ENCODE data around the gene SMURF1.

The SMURF1 gene

DNA sequence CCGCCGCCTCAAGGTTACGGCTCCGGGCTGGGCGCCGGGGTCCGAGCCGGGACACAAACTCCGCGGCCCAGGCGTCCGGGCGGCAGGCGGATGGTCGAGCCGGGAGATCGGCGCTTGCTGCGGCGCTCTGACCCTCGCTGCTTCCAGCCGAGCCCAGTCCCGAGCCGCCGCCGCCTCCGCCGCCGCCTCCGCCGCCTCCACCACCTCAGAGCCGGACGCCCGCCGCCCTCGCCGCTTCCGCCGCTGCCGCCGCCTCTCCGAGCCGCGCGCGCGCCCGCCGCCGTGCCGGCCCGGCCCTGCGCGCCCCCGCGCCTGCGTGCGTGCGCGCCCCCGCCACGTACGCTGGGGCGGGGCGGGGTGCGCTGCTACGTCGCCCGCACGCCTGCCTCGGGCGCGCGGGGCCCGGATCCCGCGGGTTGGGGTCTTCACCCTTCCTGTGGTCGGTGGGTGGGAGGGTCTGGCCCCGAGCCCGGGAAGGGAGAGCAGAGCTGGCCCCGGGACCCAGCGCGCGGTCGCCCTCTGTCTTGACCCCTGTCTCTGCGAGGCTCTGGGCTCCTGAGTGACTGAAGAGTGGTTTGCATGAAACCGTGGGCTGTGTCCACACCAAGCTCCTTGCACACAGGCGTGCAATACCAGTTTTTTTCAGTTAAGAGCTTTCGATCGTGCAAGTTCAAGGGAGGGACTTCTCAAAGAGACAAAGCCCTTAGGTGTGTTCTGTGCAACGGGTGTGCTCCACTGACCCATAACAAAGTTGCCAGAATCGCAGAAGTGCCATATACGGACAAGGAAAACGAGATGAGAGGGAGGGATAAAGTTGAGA, at the start of gene SMURF1:
TSS of gene SMURF1 (minus strand) at position 256 of the 820 bp plus-strand sequence. CDS start 328 bp downstream, outside the sequence.
- DNase-seq (ENCODE audit: low read depth), result peak; percentile 74

DNA sequence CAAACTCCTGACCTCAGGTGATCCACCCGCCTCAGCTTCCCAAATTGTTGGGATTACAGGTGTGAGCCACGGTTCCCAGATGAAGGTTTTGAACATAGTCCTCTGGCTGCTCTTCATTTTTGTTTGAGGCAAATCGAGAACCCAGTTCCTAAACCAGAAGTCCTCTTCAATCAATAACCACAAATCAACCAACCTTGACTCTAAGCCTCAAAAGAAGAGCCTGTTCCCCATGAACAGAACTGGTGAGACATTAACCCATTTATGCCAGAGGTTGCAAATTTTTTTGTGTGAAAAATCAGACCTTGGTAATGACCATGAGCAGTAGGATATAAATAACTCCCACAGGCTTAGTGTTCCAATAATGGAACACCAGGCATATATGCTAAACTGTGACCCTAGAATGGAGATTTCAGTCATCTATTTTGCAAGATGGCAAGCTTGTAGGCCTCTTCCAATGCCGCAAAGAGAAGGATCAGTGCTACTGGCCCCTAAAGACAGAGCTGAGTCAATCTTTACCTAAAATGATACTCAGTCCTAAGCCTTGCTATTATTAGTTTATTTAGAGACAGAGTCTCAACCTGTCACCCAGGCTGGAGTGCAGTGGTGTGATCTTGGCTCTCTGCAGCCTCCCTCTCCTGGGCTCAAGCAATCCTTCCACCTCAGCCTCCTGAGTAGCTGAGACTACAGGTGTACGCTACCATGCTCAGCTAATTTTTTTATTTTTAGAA, 48.1 kb upstream of the SMURF1 start:
- no peak for DNase-seq (ENCODE audit: low read depth)
- no peak overlapping the region for H3K4me3 ChIP-seq (ENCODE audit: low read length)
- TF ChIP-seq, protein P1, sequence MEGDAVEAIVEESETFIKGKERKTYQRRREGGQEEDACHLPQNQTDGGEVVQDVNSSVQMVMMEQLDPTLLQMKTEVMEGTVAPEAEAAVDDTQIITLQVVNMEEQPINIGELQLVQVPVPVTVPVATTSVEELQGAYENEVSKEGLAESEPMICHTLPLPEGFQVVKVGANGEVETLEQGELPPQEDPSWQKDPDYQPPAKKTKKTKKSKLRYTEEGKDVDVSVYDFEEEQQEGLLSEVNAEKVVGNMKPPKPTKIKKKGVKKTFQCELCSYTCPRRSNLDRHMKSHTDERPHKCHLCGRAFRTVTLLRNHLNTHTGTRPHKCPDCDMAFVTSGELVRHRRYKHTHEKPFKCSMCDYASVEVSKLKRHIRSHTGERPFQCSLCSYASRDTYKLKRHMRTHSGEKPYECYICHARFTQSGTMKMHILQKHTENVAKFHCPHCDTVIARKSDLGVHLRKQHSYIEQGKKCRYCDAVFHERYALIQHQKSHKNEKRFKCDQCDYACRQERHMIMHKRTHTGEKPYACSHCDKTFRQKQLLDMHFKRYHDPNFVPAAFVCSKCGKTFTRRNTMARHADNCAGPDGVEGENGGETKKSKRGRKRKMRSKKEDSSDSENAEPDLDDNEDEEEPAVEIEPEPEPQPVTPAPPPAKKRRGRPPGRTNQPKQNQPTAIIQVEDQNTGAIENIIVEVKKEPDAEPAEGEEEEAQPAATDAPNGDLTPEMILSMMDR (IDR thresholded peaks at IDR 0.05; ENCODE audit: insufficient read depth, low read depth, low read length, missing control alignments), result no peak

More for the DNA sequence above, at the start of gene SMURF1:
- TF ChIP-seq, protein P1 (IDR thresholded peaks at IDR 0.05; ENCODE audit: insufficient read depth, low read depth, low read length, missing control alignments), result no peak
- H3K4me3 ChIP-seq (ENCODE audit: low read length), result peak within 1 kb of the TSS; percentile 70

DNA sequence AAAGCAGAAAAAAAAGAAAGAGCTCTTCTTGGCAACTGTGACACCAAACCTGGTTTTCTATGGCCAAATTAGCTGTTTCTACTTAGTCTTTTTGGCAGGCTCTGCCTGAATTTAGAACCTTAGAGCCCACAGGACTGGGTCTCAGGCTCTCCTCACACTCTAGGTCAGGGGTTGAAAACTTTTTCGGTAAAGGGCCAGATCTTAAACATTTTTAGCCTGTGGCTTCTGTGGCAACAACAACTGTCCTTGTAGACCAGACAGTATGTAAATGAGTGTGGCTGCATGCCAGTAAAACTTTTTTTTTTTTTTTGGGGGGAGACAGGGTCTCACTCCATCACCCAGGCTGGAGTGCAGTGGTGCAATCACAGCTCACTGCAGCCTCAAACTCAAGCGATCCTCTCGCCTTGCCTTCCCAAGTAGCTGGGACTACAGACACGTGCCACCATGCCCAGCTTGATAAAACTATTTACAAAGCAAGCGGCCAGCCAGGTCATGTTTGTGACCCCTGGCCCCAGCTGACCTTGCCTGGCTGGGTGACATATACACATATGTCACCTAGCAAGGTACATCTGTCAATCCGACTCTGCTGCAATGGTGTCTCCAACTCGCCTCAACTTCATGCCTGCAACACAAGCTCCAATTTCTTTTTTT, 46.6 kb upstream of the SMURF1 start:
- H3K4me3 ChIP-seq (ENCODE audit: low read length), result no peak overlapping the region
- TF ChIP-seq, protein P1 (IDR thresholded peaks at IDR 0.05; ENCODE audit: insufficient read depth, low read depth, low read length, missing control alignments), result no peak
- DNase-seq (ENCODE audit: low read depth), result no peak

DNA sequence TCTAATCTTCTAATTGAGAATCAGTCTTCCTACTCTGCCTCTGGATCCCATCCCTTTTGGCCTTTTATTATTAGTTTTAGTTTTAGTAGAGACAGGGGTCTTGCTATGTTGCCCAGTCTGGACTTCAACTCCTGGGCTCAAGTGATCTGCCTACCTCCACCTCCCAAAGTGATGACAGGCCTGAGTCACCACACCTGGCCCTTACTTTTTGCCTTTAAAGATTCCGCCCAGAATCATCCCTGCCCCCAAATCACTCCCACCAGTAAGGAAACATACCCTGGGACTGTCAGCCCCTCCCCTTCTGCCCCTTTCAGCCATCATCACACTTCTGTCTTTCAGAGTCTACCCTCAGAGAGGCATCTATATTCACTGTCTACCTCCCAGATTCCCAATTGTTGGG, 45.3 kb upstream of the SMURF1 start:
- TF ChIP-seq, protein P1 (IDR thresholded peaks at IDR 0.05; ENCODE audit: insufficient read depth, low read depth, low read length, missing control alignments), result no peak
- no peak overlapping the region for H3K4me3 ChIP-seq (ENCODE audit: low read length)
- DNase-seq (ENCODE audit: low read depth), result no peak

DNA sequence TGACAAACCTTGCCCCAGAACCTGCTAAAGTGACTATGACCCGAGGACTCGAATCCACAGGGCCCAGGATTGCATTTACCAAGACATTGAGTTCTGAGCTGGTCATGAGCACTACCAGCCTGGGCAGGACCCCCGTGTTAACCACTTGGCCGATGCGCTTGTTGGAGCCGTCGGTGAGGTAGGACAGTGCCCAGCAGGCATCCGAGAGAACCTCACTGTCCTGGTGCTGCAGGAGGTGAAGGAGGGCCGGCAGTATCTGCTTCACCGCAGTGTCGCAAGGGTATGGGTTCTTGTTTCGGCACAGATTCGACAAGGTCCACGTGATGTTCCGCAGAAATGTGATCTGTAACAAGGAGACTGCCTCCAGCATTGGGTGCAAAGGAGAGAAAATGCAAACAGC, 44.3 kb upstream of the SMURF1 start:
- no peak overlapping the region for H3K4me3 ChIP-seq (ENCODE audit: low read length)
- no peak for DNase-seq (ENCODE audit: low read depth)
- TF ChIP-seq, protein P1 (IDR thresholded peaks at IDR 0.05; ENCODE audit: insufficient read depth, low read depth, low read length, missing control alignments), result no peak

DNA sequence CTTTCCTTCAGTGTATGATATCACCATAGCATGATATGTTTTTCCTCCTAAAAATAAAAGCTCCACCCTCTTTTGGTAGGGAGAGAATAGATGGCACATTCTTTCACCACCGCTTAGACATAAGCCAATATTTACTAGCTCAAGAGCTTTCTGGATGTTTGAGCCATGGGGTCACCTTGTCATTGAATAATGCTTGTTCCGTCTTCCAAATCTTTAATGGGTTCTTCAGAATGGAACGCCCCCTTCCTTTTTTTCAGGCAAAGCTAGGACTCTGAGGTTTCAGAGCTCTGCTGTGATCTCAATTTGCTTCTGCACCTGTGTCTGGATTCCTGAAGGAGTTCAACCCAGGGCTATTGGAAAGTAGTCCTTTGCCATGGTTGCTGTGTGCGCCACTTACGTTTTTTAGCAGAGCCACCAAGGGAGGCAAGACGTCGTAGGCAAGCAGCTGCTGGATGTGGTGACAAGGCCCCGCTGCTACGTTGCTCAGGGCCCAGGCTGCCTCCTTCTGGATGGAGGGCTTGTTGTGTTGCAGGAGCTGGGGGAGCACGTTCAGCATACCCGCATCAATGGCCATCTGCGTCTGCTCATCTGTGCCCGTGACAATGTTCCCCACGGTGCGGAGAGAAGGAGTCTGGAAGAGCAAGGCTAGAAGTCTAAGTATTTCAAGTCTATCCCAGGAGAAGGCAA, 40.8 kb upstream of the SMURF1 start:
- DNase-seq (ENCODE audit: low read depth), result no peak
- H3K4me3 ChIP-seq (ENCODE audit: low read length), result no peak overlapping the region
- TF ChIP-seq, protein P1 (IDR thresholded peaks at IDR 0.05; ENCODE audit: insufficient read depth, low read depth, low read length, missing control alignments), result no peak

All from epithelial cell of esophagus (primary cell).